WTC11 (cell line): Measurements from ENCODE around the gene CAMK2A. TPM values are rescaled to one million over a fixed set of nuclear protein-coding genes. Genes with fewer than 3 reads are reported as not detected.

ENCODE experiments used
- ATAC-seq: fragments of 200-7000 bp; cut with Tn5 transposase; 2 replicates; pipeline ENCODE4 v1.10.0; 2021; ENCODE audit warnings: mild to moderate bottlenecking, moderate library complexity
- CTCF ChIA-PET: fragments of 300-600 bp; sonication (Branson Sonifier 250); formaldehyde crosslinking; loops from one replicate; lab custom pipeline; 2021; ENCODE audit warnings: antibody characterized with exemption; lab: Charles Lee
- POLR2A ChIA-PET: fragments of 350-600 bp; sonication (Branson Sonifier 250); formaldehyde crosslinking; loops from one replicate; lab custom pipeline; 2021; ENCODE audit warnings: antibody characterized with exemption; lab: Charles Lee
- DNase-seq: peaks from one replicate; pipeline ENCODE4 v3.0.0; 2021; ENCODE audit warnings: low spot score
- H3K27ac Mint-ChIP-seq: 2 replicates; pipeline ENCODE4 v1.8.0; 2021; ENCODE audit warnings: mixed read lengths
- H3K27me3 Mint-ChIP-seq: 2 replicates; pipeline ENCODE4 v1.8.0; 2021; ENCODE audit warnings: low read depth, mild to moderate bottlenecking, moderate library complexity, mixed read lengths
- H3K36me3 Mint-ChIP-seq: 2 replicates; pipeline ENCODE4 v1.8.0; 2021; ENCODE audit warnings: mixed read lengths
- H3K4me1 Mint-ChIP-seq: 2 replicates; pipeline ENCODE4 v1.8.0; 2022; ENCODE audit warnings: mixed read lengths
- H3K4me3 Mint-ChIP-seq: 2 replicates; pipeline ENCODE4 v1.8.0; 2021; ENCODE audit warnings: mild to moderate bottlenecking, moderate library complexity, mixed read lengths
- H3K9me3 Mint-ChIP-seq: 2 replicates; pipeline ENCODE4 v1.8.0; 2021; ENCODE audit warnings: mixed read lengths
- AR ChIP-seq: fragments of 250-450 bp; sonication (Bioruptor Pico); IDR thresholded peaks from 2 replicates; pipeline ENCODE4 v1.9.0; 2021; ENCODE audit warnings: mild to moderate bottlenecking
- CREB1 ChIP-seq: sonication (generic); formaldehyde crosslinking; IDR thresholded peaks from 2 replicates; pipeline ENCODE4 v1.8.0; 2023; ENCODE audit warnings: mild to moderate bottlenecking, missing genetic modification reagents
- CREM ChIP-seq: sonication (generic); formaldehyde crosslinking; IDR thresholded peaks from 2 replicates; pipeline ENCODE4 v1.8.1; 2022; ENCODE audit warnings: mild to moderate bottlenecking, missing genetic modification reagents, moderate library complexity
- E2F5 ChIP-seq: sonication (generic); formaldehyde crosslinking; IDR thresholded peaks from 2 replicates; pipeline ENCODE4 v1.8.1; 2022; ENCODE audit warnings: mild to moderate bottlenecking, moderate library complexity, missing genetic modification reagents
- EMX1 ChIP-seq: fragments of 250-450 bp; sonication (Bioruptor Pico); IDR thresholded peaks from 2 replicates; pipeline ENCODE4 v1.8.0; 2021; ENCODE audit warnings: mild to moderate bottlenecking
- GABPB1 ChIP-seq: sonication (generic); formaldehyde crosslinking; IDR thresholded peaks from 2 replicates; pipeline ENCODE4 v1.8.1; 2023; ENCODE audit warnings: mild to moderate bottlenecking, missing genetic modification reagents
- GTF2I ChIP-seq: fragments of 250-450 bp; sonication (Bioruptor Pico); conservative IDR thresholded peaks from 2 replicates; pipeline ENCODE4 v1.4.0; 2021; ENCODE audit warnings: mild to moderate bottlenecking
- NFATC4 ChIP-seq: fragments of 250-450 bp; sonication (Bioruptor Pico); IDR thresholded peaks from 2 replicates; pipeline ENCODE4 v1.9.0; 2021; ENCODE audit warnings: mild to moderate bottlenecking
- NFE2L1 ChIP-seq: sonication (generic); formaldehyde crosslinking; IDR thresholded peaks from 2 replicates; pipeline ENCODE4 v1.8.1; 2023; ENCODE audit warnings: missing genetic modification reagents
- NR2C2 ChIP-seq: sonication (generic); formaldehyde crosslinking; IDR thresholded peaks from 2 replicates; pipeline ENCODE4 v1.8.0; 2022; ENCODE audit warnings: mild to moderate bottlenecking, missing genetic modification reagents
- NR3C1 ChIP-seq: sonication (generic); formaldehyde crosslinking; conservative IDR thresholded peaks from 2 replicates; pipeline ENCODE4 v1.8.1; 2023; ENCODE audit warnings: low read depth, mild to moderate bottlenecking, missing genetic modification reagents
- OVOL2 ChIP-seq: fragments of 250-450 bp; sonication (Bioruptor Pico); IDR thresholded peaks from 2 replicates; pipeline ENCODE4 v1.9.0; 2021; ENCODE audit warnings: mild to moderate bottlenecking, borderline replicate concordance
- SMAD4 ChIP-seq: sonication (generic); formaldehyde crosslinking; IDR thresholded peaks from 2 replicates; pipeline ENCODE4 v1.8.0; 2022; ENCODE audit warnings: mild to moderate bottlenecking, missing genetic modification reagents
- TCF7 ChIP-seq: sonication (generic); formaldehyde crosslinking; IDR thresholded peaks from 2 replicates; pipeline ENCODE4 v1.8.0; 2022; ENCODE audit warnings: mild to moderate bottlenecking, low read depth, missing genetic modification reagents, moderate library complexity
- TEAD4 ChIP-seq: sonication (generic); formaldehyde crosslinking; IDR thresholded peaks from 2 replicates; pipeline ENCODE4 v1.8.0; 2022; ENCODE audit warnings: mild to moderate bottlenecking, missing genetic modification reagents
- USF1 ChIP-seq: sonication (generic); formaldehyde crosslinking; IDR thresholded peaks from 2 replicates; pipeline ENCODE4 v1.8.0; 2022; ENCODE audit warnings: mild to moderate bottlenecking, missing genetic modification reagents
- ZBTB21 ChIP-seq: sonication (generic); formaldehyde crosslinking; IDR thresholded peaks from 2 replicates; pipeline ENCODE4 v1.8.1; 2023; ENCODE audit warnings: mild to moderate bottlenecking, missing genetic modification reagents, borderline replicate concordance
- ZNF121 ChIP-seq: sonication (generic); formaldehyde crosslinking; IDR thresholded peaks from 2 replicates; pipeline ENCODE4 v1.8.0; 2023; ENCODE audit warnings: missing genetic modification reagents
- ZNF138 ChIP-seq: sonication (generic); formaldehyde crosslinking; conservative IDR thresholded peaks from 2 replicates; pipeline ENCODE4 v1.8.1; 2022; ENCODE audit warnings: mild to moderate bottlenecking, moderate library complexity, missing genetic modification reagents
- ZNF317 ChIP-seq: sonication (generic); formaldehyde crosslinking; IDR thresholded peaks from 2 replicates; pipeline ENCODE4 v1.8.1; 2023; ENCODE audit warnings: low read depth, mild to moderate bottlenecking, moderate library complexity, missing genetic modification reagents, borderline replicate concordance
- ZNF416 ChIP-seq: fragments of 250-450 bp; sonication (Bioruptor Pico); IDR thresholded peaks from 2 replicates; pipeline ENCODE4 v1.9.0; 2021; ENCODE audit warnings: mild to moderate bottlenecking, inconsistent platforms
- ZNF671 ChIP-seq: fragments of 250-450 bp; sonication (Bioruptor Pico); IDR thresholded peaks from 2 replicates; pipeline ENCODE4 v1.8.0; 2021; ENCODE audit warnings: mild to moderate bottlenecking
- ZSCAN18 ChIP-seq: fragments of 250-450 bp; sonication (Bioruptor Pico); IDR thresholded peaks from 2 replicates; pipeline ENCODE4 v2.1.2; 2022; ENCODE audit warnings: mild to moderate bottlenecking, moderate library complexity
- total RNA-seq: library from RNA; stranded (reverse); gene quantifications from 3 replicates; pipeline ENCODE4 v1.2.3, GENCODE V29; 2021
- TF ChIP-seq, protein P1 (sequence below): sonication (generic); formaldehyde crosslinking; IDR thresholded peaks from 2 replicates; pipeline ENCODE4 v1.8.0; 2022; ENCODE audit warnings: mild to moderate bottlenecking, missing genetic modification reagents
- TF ChIP-seq, protein P2 (sequence below): sonication (generic); formaldehyde crosslinking; IDR thresholded peaks from 2 replicates; pipeline ENCODE4 v1.8.1; 2022; ENCODE audit warnings: low read depth, mild to moderate bottlenecking, moderate library complexity, missing genetic modification reagents, borderline replicate concordance

CAMK2A gene
- total RNA-seq, 1 experiment from 2014 or later = 0.13 TPM

GRCh38 chr5:150213530-150213929 lies 76.0 kb downstream of the CAMK2A start (continued):
- TF ChIP-seq ZNF138 (no peak), ZBTB21 (CRISPR knock-in tag) (no peak), E2F5 (no peak), ZNF416 (CRISPR knock-in tag) (no peak), TCF7 (CRISPR knock-in tag) (no peak), GTF2I (CRISPR knock-in tag) (no peak), SMAD4 (CRISPR knock-in tag) (no peak), ZSCAN18 (CRISPR knock-in tag) (no peak), ZNF671 (no peak), NR3C1 (CRISPR knock-in tag) (no peak)
- TF ChIP-seq, protein P1, sequence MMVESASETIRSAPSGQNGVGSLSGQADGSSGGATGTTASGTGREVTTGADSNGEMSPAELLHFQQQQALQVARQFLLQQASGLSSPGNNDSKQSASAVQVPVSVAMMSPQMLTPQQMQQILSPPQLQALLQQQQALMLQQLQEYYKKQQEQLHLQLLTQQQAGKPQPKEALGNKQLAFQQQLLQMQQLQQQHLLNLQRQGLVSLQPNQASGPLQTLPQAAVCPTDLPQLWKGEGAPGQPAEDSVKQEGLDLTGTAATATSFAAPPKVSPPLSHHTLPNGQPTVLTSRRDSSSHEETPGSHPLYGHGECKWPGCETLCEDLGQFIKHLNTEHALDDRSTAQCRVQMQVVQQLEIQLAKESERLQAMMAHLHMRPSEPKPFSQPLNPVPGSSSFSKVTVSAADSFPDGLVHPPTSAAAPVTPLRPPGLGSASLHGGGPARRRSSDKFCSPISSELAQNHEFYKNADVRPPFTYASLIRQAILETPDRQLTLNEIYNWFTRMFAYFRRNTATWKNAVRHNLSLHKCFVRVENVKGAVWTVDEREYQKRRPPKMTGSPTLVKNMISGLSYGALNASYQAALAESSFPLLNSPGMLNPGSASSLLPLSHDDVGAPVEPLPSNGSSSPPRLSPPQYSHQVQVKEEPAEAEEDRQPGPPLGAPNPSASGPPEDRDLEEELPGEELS (CRISPR knock-in tag) = no peak

- peaks cover 3% of the 10 kb centered on the region; the same call in 1 of the 2 replicates for H3K27me3 Mint-ChIP-seq
- no peaks in the 10 kb centered on the region for H3K9me3 Mint-ChIP-seq
- ChIA-PET POLR2A (interaction anchor here (0.5 kb wide), 1 partner anchor 155 kb away, joined by 3 read pairs; no protein-coding TSS in a partner anchor), CTCF (interaction anchor here (0.5 to 3.7 kb wide), 17 partner anchors 8 to 93 kb away, joined by 3 to 15 read pairs (median 4); partner anchors contain the start of gene CDX1)
- peak; percentile 83 for ATAC-seq
- peaks cover 46% of the 10 kb centered on the region for H3K4me1 Mint-ChIP-seq
- peak overlapping the region; percentile 54 for H3K27ac Mint-ChIP-seq
- TF ChIP-seq AR (CRISPR knock-in tag) (no peak), ZNF121 (CRISPR knock-in tag) (peak; percentile 85), CREM (no peak)
- peak; percentile 68 for DNase-seq
- H3K36me3 Mint-ChIP-seq = no peaks in the 10 kb centered on the region
- peak overlapping the region; percentile 29; the same call in 1 of the 2 replicates for H3K4me3 Mint-ChIP-seq
Measured at GRCh38 chr5:150211156-150212030, 78.2 kb downstream of the CAMK2A start.

- ATAC-seq (no peak), DNase-seq (no peak)
- Mint-ChIP-seq H3K4me3 (peak overlapping the region; percentile 29; the same call in 1 of the 2 replicates), H3K4me1 (peaks cover 47% of the 10 kb centered on the region), H3K27me3 (peaks cover 3% of the 10 kb centered on the region; the same call in 1 of the 2 replicates), H3K27ac (no peak overlapping the region), H3K9me3 (no peaks in the 10 kb centered on the region), H3K36me3 (no peaks in the 10 kb centered on the region)
- CTCF ChIA-PET = interaction anchor here (0.6 to 3.2 kb wide), 13 partner anchors 9 to 88 kb away, joined by 3 to 15 read pairs (median 4); no protein-coding TSS in a partner anchor
- POLR2A ChIA-PET = interaction anchor here (0.5 kb wide), 1 partner anchor 156 kb away, joined by 3 read pairs; no protein-coding TSS in a partner anchor
- TF ChIP-seq NFE2L1 (CRISPR knock-in tag) (no peak), NR2C2 (no peak), GTF2I (CRISPR knock-in tag) (no peak), GABPB1 (CRISPR knock-in tag) (no peak), CREB1 (no peak), EMX1 (CRISPR knock-in tag) (no peak), ZNF317 (CRISPR knock-in tag) (no peak), NFATC4 (CRISPR knock-in tag) (no peak), USF1 (CRISPR knock-in tag) (no peak), TEAD4 (CRISPR knock-in tag) (no peak), OVOL2 (no peak)
- TF ChIP-seq, protein P2, sequence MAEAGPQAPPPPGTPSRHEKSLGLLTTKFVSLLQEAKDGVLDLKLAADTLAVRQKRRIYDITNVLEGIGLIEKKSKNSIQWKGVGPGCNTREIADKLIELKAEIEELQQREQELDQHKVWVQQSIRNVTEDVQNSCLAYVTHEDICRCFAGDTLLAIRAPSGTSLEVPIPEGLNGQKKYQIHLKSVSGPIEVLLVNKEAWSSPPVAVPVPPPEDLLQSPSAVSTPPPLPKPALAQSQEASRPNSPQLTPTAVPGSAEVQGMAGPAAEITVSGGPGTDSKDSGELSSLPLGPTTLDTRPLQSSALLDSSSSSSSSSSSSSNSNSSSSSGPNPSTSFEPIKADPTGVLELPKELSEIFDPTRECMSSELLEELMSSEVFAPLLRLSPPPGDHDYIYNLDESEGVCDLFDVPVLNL (CRISPR knock-in tag) = no peak
Measured at GRCh38 chr5:150210644-150211043, 78.9 kb downstream of the CAMK2A start.
